H9 (cell line): ENCODE results near the gene MYOCOS. TPM values are rescaled to one million over a fixed set of nuclear protein-coding genes. Genes with fewer than 3 reads are reported as not detected.

Experiments
- DNase-seq: peaks from one replicate; pipeline ENCODE4 v3.0.0-alpha.2; 2017
- H2AFZ ChIP-seq: one replicate; pipeline ENCODE4 v1.6.1; 2013; ENCODE audit warnings: mild to moderate bottlenecking, low read length, control low read depth, moderate library complexity
- H2AK5ac ChIP-seq: 2 replicates; pipeline ENCODE4 v1.6.1; 2013; ENCODE audit warnings: low read length, control low read depth, mixed read lengths; ENCODE audit not compliant: insufficient read length
- H2BK120ac ChIP-seq: one replicate; pipeline ENCODE4 v1.6.1; 2013; ENCODE audit warnings: low read depth, mild to moderate bottlenecking, low read length, control low read depth, inconsistent platforms; ENCODE audit not compliant: poor library complexity, severe bottlenecking
- H2BK12ac ChIP-seq: 2 replicates; pipeline ENCODE4 v1.6.1; 2013; ENCODE audit warnings: low read length, control low read depth, mixed read lengths, low read depth; ENCODE audit not compliant: insufficient read length
- H2BK15ac ChIP-seq: 2 replicates; pipeline ENCODE4 v1.6.1; 2013; ENCODE audit warnings: low read depth, low read length, control low read depth
- H2BK20ac ChIP-seq: one replicate; pipeline ENCODE4 v1.6.1; 2013; ENCODE audit warnings: low read depth, mild to moderate bottlenecking, low read length, control low read depth, inconsistent platforms; ENCODE audit not compliant: poor library complexity, severe bottlenecking
- H2BK5ac ChIP-seq: 2 replicates; pipeline ENCODE4 v1.6.1; 2013; ENCODE audit warnings: low read length, control low read depth, mixed read lengths; ENCODE audit not compliant: insufficient read length
- H3K14ac ChIP-seq: 2 replicates; pipeline ENCODE4 v1.6.1; 2013; ENCODE audit warnings: low read length, control low read depth; ENCODE audit not compliant: insufficient read depth
- H3K18ac ChIP-seq: 2 replicates; pipeline ENCODE4 v1.6.1; 2013; ENCODE audit warnings: low read depth, mild to moderate bottlenecking, mixed read lengths, low read length, control low read depth; ENCODE audit not compliant: insufficient read length
- H3K23ac ChIP-seq: 2 replicates; pipeline ENCODE4 v1.6.1; 2013; ENCODE audit warnings: low read length, control low read depth, mixed read lengths, low read depth; ENCODE audit not compliant: insufficient read length
- H3K23me2 ChIP-seq: 2 replicates; pipeline ENCODE4 v1.6.1; 2013; ENCODE audit warnings: low read depth, mild to moderate bottlenecking, mixed read lengths, low read length, control low read depth; ENCODE audit not compliant: insufficient read length, poor library complexity, severe bottlenecking
- H3K27ac ChIP-seq: 2 replicates; pipeline ENCODE4 v1.5.1; 2013; ENCODE audit warnings: low read length, control low read depth, mixed read lengths, low read depth; ENCODE audit not compliant: insufficient read length
- H3K27me3 ChIP-seq: 2 replicates; pipeline ENCODE4 v1.6.1; 2013; ENCODE audit warnings: low read length, control low read depth, inconsistent platforms; ENCODE audit not compliant: insufficient read depth
- H3K4ac ChIP-seq: 2 replicates; pipeline ENCODE4 v1.6.1; 2013; ENCODE audit warnings: low read depth, mild to moderate bottlenecking, control low read depth, inconsistent platforms, low read length, moderate library complexity
- H3K4me1 ChIP-seq: 2 replicates; pipeline ENCODE4 v1.6.1; 2013; ENCODE audit warnings: low read length, control low read depth, inconsistent platforms; ENCODE audit not compliant: insufficient read depth
- H3K4me2 ChIP-seq: 2 replicates; pipeline ENCODE4 v1.6.1; 2013; ENCODE audit warnings: low read length, control low read depth, mixed read lengths; ENCODE audit not compliant: insufficient read length, insufficient read depth
- H3K56ac ChIP-seq: 2 replicates; pipeline ENCODE4 v1.6.1; 2013; ENCODE audit warnings: low read depth, mild to moderate bottlenecking, mixed read lengths, low read length, control low read depth; ENCODE audit not compliant: insufficient read length
- H3K79me1 ChIP-seq: 2 replicates; pipeline ENCODE4 v1.6.1; 2013; ENCODE audit warnings: low read depth, mild to moderate bottlenecking, moderate library complexity, low read length, control low read depth, inconsistent platforms; ENCODE audit not compliant: insufficient read depth, poor library complexity, severe bottlenecking
- H3K79me2 ChIP-seq: 2 replicates; pipeline ENCODE4 v1.6.1; 2013; ENCODE audit warnings: low read length, control low read depth, inconsistent platforms; ENCODE audit not compliant: insufficient read depth
- H3K9ac ChIP-seq: 2 replicates; pipeline ENCODE4 v1.6.1; 2013; ENCODE audit warnings: low read length, control low read depth, mixed read lengths; ENCODE audit not compliant: insufficient read length; ENCODE audit errors: extremely low read depth
- H3K9me3 ChIP-seq: one replicate; pipeline ENCODE4 v1.6.1; 2013; ENCODE audit warnings: low read depth, low read length, inconsistent platforms; ENCODE audit not compliant: control insufficient read depth
- H3T11ph ChIP-seq: one replicate; pipeline ENCODE4 v1.6.1; 2013; ENCODE audit warnings: mild to moderate bottlenecking, low read length, control low read depth, inconsistent platforms
- H4K20me1 ChIP-seq: one replicate; pipeline ENCODE4 v1.6.1; 2013; ENCODE audit not compliant: control insufficient read depth, insufficient read length, insufficient read depth
- H4K5ac ChIP-seq: 2 replicates; pipeline ENCODE4 v1.6.1; 2013; ENCODE audit warnings: low read depth, mild to moderate bottlenecking, mixed read lengths, low read length, control low read depth; ENCODE audit not compliant: insufficient read length
- H4K8ac ChIP-seq: replicated peaks from 2 replicates; pipeline ENCODE4 v1.6.1; 2013; ENCODE audit warnings: low read length, control low read depth, mixed read lengths, low read depth; ENCODE audit not compliant: insufficient read length
- H4K91ac ChIP-seq: 2 replicates; pipeline ENCODE4 v1.6.1; 2013; ENCODE audit warnings: low read depth, mild to moderate bottlenecking, moderate library complexity, mixed read lengths, low read length, control low read depth; ENCODE audit not compliant: insufficient read length
- H3K27ac Mint-ChIP-seq, 3 experiments: 2 replicates in 2 of 3; 3 replicates in 1 of 3; pipeline ENCODE4 v1.8.0; 2020 to 2021; ENCODE audit warnings: mixed read lengths in 3 of 3, mild to moderate bottlenecking in 1 of 3, moderate library complexity in 1 of 3
- H3K27me3 Mint-ChIP-seq: 2 replicates; pipeline ENCODE4 v1.8.0; 2021; ENCODE audit warnings: low read depth, mild to moderate bottlenecking, moderate library complexity, mixed read lengths
- H3K36me3 Mint-ChIP-seq, 3 experiments: 2 replicates in 2 of 3; 3 replicates in 1 of 3; pipeline ENCODE4 v1.8.0; 2020 to 2021; ENCODE audit warnings: low read depth in 3 of 3, mixed read lengths in 3 of 3; ENCODE audit not compliant: insufficient read depth in 1 of 3
- H3K4me1 Mint-ChIP-seq, 2 experiments: 2 replicates each; pipeline ENCODE4 v1.8.0; 2020; ENCODE audit warnings: mixed read lengths in 2 of 2
- H3K4me3 Mint-ChIP-seq, 2 experiments: 2 replicates in 1 of 2; 3 replicates in 1 of 2; pipeline ENCODE4 v1.8.0; 2020 to 2021; ENCODE audit warnings: mild to moderate bottlenecking in 2 of 2, mixed read lengths in 2 of 2, moderate library complexity in 1 of 2
- H3K9me3 Mint-ChIP-seq, 2 experiments: 2 replicates in 1 of 2; 3 replicates in 1 of 2; pipeline ENCODE4 v1.8.0; 2020; ENCODE audit warnings: mild to moderate bottlenecking in 2 of 2, mixed read lengths in 2 of 2, moderate library complexity in 1 of 2
- WGBS: extraction: QIAGEN DNeasy Blood & Tissue Kit; methylation state at CpG from one replicate; pipeline ENCODE4 v1.1.7; 2013; ENCODE audit warnings: missing lambda C conversion rate, low lambda C conversion rate, mixed read lengths; ENCODE audit not compliant: insufficient read length; ENCODE audit errors: extremely low coverage; 5-methylcytosine and 5-hydroxymethylcytosine counted together
- total RNA-seq: library from RNA; stranded (reverse); gene quantifications from 2 replicates; pipeline ENCODE4 v1.2.1, GENCODE V29; 2021
- TF ChIP-seq, protein P1 (sequence below): fragments of 200-600 bp; sonication (generic); conservative IDR thresholded peaks from 3 replicates; pipeline ENCODE4 v1.8.0; 2021; ENCODE audit warnings: antibody characterized with exemption, mild to moderate bottlenecking

The MYOCOS gene
- total RNA-seq, 1 experiment from 2014 or later: 0.13 TPM

DNA sequence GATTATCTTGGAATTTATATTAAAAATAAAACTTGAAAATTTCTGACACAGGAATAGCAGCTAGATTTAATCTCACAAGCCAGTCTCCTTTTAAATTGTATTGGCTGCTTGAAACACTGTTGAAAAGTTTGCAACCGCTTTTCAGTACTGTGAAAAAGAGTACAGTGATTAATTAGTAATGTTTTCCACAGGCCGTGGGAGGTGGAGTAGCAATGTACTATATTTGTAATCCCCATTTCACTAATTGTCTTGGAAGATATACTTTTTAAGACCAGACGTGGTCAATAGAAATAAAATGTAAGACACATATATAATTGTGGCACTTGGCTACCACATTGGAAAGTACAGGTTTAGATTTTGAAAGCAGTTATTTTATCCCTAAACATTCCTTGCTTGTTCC, 40.8 kb upstream of the MYOCOS start:
- TF ChIP-seq, protein P1, sequence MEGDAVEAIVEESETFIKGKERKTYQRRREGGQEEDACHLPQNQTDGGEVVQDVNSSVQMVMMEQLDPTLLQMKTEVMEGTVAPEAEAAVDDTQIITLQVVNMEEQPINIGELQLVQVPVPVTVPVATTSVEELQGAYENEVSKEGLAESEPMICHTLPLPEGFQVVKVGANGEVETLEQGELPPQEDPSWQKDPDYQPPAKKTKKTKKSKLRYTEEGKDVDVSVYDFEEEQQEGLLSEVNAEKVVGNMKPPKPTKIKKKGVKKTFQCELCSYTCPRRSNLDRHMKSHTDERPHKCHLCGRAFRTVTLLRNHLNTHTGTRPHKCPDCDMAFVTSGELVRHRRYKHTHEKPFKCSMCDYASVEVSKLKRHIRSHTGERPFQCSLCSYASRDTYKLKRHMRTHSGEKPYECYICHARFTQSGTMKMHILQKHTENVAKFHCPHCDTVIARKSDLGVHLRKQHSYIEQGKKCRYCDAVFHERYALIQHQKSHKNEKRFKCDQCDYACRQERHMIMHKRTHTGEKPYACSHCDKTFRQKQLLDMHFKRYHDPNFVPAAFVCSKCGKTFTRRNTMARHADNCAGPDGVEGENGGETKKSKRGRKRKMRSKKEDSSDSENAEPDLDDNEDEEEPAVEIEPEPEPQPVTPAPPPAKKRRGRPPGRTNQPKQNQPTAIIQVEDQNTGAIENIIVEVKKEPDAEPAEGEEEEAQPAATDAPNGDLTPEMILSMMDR: no peak
- Histone ChIP-seq H3T11ph (no peak overlapping the region), H3K79me2 (no peaks in the 10 kb centered on the region), H2BK15ac (no peak overlapping the region), H3K9ac (no peak overlapping the region), H3K27me3 (no peaks in the 10 kb centered on the region; the same call in 1 of the 2 replicates), H2AK5ac (no peak overlapping the region), H3K4ac (no peak overlapping the region), H4K20me1 (no peaks in the 10 kb centered on the region), H3K9me3 (no peaks in the 10 kb centered on the region), H3K14ac (no peak overlapping the region), H4K91ac (no peak overlapping the region), H2BK120ac (no peak overlapping the region), H2BK12ac (no peak overlapping the region), H3K56ac (no peak overlapping the region), H3K79me1 (no peaks in the 10 kb centered on the region), H4K8ac (no peak overlapping the region), H3K4me1 (no peaks in the 10 kb centered on the region), H3K23ac (no peak overlapping the region), H2BK20ac (no peak overlapping the region), H2AFZ (no peak overlapping the region), H3K18ac (no peak overlapping the region), H3K27ac (no peak overlapping the region), H2BK5ac (no peak overlapping the region), H3K4me2 (no peak overlapping the region), H4K5ac (no peak overlapping the region), H3K23me2 (no peaks in the 10 kb centered on the region)
- Mint-ChIP-seq H3K4me1 (peaks cover 0 to 4% of the 10 kb centered on the region in 2 experiments; a peak in 1 of 4 replicates), H3K27me3 (no peaks in the 10 kb centered on the region), H3K36me3 (peaks cover 42 to 87% (median 78%) of the 10 kb centered on the region in 3 experiments; a peak in 6 of 7 replicates), H3K9me3 (no peaks in the 10 kb centered on the region), H3K27ac (no peak overlapping the region), H3K4me3 (no peak overlapping the region)
- no CpG with 5 or more reads among the region's 3 CpGs for WGBS
- DNase-seq: no peak
